Testis (tissue), 2 donors: ENCODE measurements around the gene RPS6KB2.

Experiments used
- POLR2A ChIP-seq: fragments of 450-650 bp; IDR thresholded peaks from one replicate; pipeline ENCODE4 v1.6.1; 2017; ENCODE audit warnings: antibody characterized with exemption, mild to moderate bottlenecking, moderate library complexity
- TF ChIP-seq, protein P1 (sequence below), 3 experiments: fragments of 450-650 bp in 2 of 3; fragments of 200-600 bp in 1 of 3; sonication (generic) in 1 of 3; IDR thresholded peaks; one replicate each; pipeline ENCODE4 v1.5.1; 2016 to 2019; ENCODE audit warnings: antibody characterized with exemption in 3 of 3, mild to moderate bottlenecking in 2 of 3, moderate library complexity in 1 of 3

DNA sequence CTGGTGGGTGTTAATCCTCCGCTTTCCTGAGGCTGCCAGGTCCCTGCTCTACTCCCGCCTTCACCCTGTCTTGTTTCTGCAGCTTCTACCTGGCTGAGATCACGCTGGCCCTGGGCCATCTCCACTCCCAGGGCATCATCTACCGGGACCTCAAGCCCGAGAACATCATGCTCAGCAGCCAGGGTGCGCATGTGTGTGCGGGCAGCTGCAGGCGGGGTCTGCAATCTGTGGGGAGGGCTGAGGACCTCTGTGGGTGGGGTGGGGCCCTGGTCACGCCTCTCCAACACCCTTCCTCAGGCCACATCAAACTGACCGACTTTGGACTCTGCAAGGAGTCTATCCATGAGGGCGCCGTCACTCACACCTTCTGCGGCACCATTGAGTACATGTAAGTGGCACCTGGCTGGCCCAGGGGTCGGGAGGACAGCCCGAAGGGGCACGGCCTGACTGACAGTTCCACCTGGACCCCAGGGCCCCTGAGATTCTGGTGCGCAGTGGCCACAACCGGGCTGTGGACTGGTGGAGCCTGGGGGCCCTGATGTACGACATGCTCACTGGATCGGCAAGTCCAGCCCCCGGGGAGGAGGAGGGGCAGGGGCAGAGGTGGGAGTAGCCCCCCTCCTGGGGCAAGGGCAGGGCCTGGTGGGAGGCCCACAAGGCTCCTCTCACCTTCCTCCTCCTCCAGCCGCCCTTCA is 4.5 kb downstream of the RPS6KB2 start:
- TF ChIP-seq, protein P1, sequence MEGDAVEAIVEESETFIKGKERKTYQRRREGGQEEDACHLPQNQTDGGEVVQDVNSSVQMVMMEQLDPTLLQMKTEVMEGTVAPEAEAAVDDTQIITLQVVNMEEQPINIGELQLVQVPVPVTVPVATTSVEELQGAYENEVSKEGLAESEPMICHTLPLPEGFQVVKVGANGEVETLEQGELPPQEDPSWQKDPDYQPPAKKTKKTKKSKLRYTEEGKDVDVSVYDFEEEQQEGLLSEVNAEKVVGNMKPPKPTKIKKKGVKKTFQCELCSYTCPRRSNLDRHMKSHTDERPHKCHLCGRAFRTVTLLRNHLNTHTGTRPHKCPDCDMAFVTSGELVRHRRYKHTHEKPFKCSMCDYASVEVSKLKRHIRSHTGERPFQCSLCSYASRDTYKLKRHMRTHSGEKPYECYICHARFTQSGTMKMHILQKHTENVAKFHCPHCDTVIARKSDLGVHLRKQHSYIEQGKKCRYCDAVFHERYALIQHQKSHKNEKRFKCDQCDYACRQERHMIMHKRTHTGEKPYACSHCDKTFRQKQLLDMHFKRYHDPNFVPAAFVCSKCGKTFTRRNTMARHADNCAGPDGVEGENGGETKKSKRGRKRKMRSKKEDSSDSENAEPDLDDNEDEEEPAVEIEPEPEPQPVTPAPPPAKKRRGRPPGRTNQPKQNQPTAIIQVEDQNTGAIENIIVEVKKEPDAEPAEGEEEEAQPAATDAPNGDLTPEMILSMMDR (IDR thresholded peaks at IDR 0.05) = no peak
- TF ChIP-seq POLR2A = no peak
